Muscle of arm (tissue), 12 donors: Measurements from ENCODE around the gene KCTD19. TPM values are rescaled to one million over a fixed set of nuclear protein-coding genes. Genes with fewer than 3 reads are reported as not detected.
A peak's percentile ranks its signal among the peaks of the same experiment; 100 is the strongest.

Source experiments
- DNase-seq: peaks from one replicate; pipeline ENCODE4 v3.0.0-alpha.2; 2013
- polyA plus RNA-seq, 12 donors: library from polyadenylated mRNA; unstranded; fragments of 120-200 nt; gene quantifications; one replicate each; pipeline ENCODE4 v1.2.1, GENCODE V29; 2013; ENCODE audit not compliant: insufficient read length in 12 of 12

KCTD19 gene
- polyA plus RNA-seq, 12 donors = 0.09 to 0.95 (median 0.33) TPM; not detected in 3

DNA sequence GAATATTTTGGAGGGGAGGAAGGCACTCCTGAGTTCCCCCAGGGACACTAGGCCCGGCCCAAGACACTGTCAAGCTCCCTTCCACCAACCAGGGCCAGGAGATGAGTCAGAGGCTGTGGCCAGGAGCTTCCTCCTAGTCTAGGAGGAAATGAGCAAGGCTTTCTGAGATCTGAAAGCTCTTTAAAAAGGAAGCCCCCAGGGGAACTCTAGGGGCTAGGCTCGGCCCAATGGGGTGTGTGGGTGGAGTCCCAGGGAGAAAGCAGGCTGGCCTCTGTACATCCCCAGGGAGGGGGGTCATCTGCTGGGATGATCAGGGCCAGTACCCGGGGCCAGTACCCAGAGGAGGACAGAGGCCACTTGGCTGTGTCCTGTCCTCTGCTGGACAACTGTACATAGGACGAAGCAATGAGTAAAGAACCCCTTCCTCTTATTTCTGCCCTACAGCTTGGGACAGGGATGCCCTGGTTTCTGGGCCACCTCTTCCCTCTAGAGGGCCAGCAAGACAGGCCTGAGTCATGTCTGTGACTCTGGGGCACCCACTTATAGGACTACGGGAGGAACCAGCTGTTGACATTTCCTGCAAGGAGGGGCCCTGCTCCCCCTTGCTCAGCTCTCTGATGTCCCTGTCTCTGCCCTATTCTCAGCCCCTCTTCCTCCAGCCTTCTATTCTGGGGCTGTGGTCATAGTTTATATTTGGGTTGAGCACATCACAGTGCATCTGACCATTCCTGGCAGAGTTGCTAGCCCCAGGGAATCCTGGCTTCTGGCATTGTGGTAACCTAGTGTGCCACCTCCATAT, 82.0 kb downstream of the KCTD19 start:
- peak; percentile 29 for DNase-seq

DNA sequence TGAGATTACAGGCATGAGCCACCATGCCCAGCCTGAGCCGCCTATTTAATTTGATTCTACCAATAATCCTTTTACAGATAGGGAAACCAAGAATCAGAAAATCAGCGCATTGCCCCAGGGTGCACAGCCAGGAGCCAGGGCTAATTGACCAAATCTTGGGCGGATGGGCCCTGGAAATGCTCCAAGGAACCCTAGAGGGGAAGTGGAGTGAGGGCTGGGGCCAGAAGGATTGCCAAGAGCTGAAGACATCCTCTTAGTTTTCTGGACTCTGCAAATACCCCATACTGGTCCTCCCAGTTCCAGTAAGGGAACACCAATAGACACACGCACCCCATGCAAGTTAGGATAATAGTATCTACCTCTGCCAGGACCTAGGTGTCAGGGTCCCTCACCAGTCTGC, 83.1 kb downstream of the KCTD19 start:
- DNase-seq = no peak

DNA sequence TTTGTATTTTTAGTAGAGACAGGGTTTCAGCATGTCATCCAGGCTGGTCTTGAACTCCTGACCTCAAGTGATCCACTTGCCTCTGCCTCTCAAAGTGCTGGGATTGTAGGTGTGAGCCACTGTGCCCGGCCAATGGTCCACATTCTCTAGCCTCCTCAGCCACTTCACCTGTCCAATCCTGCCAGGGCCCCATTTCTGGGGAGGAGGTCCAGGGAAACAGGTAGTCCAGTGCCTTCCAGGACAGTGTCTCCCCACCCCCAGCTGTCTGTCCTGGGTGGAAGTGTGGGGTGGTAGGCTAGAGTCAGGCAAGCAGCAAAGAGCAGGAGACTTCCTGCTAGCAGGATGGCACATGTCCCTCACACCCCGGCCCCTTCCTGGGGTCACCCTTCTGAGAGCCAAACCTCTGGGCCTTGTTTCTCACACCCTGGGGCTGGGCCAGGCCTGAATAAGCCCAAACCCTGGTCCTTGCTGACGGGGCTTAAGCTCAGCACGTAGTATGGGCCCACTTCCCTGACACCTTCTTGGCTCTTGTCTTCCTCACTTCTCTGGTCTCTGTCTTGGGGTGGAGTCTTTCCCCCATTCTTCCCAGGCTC, 84.3 kb downstream of the KCTD19 start:
- no peak for DNase-seq

DNA sequence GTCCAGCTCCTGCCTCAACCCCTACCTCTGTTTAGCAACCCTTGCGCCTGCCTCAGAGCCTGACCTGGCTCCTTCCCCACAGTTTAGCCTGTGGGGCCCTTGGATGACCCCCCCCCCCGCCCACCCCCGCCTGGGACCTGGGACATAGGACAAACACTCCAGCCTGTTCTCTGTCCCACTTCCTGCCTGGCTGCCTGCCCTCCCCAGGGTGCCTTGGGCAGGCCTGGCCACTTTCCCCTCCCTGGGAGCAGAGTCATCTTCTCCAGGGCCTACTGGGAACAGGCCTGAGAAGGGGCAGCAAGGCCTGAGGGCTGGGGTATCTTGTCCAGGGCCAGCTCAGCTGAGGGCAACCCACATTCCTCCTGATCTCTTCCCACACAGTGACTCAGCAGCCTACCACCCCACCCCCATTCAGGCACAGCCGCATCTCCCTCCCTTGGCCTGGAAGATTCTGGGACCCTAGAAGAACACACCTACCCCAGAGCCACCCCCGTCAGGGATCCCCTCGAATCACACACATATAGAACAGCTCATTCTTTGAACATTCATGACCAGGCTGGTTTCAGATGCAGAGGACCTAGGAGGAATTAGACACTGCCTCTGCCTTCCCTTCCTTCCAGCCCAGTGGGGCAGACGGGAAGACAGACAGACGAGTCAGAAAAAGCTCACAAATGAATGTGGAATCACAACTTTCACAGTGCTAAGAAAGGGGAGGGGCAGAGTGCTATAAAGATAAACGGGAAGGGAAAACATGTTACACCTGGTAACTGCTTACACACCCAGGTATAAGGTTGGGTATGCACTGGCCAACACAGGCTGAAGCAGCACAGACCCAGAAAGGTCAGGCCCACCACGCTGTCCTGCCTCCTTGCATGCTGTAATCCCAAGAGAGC, 85.3 kb downstream of the KCTD19 start:
- no peak for DNase-seq

DNA sequence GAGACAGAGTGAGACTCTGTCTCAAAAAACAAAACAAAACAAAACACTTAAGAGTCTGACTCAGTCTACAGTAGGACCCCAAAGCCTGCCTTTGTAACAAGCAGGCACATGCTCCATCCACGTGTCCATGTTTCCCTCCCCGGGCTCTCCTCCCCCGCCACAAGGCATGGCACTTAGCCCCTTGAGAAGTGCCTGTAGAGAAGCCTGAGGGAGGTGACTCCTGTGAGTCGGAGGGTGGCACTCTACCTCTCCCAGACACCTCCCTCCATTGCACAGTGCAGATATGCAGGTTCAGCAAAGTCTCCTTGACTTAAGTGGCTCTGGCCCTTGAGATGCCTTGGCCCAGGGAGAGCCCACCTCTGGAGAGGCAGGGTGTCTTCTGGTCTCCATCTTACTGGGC, 86.0 kb downstream of the KCTD19 start:
- DNase-seq = no peak

Other genes with a start within 250 kb of the KCTD19 start
- gene PHAF1, start 216.8 kb downstream of the KCTD19 start, polyA plus RNA-seq = 10 to 100 TPM in 11 of 12 donors, not detected in 1; 16.2 to 23.9 (median 19.7) TPM
- gene B3GNT9, start 175.7 kb downstream of the KCTD19 start, polyA plus RNA-seq = 10 to 100 TPM in 5 of 12 donors, 1 to 10 TPM in 6, not detected in 1; 7.1 to 17.2 (median 9.7) TPM
- gene TRADD, start 166.8 kb downstream of the KCTD19 start, polyA plus RNA-seq = 1 to 10 TPM in 10 of 12 donors, not detected in 2; 2.0 to 5.8 (median 3.2) TPM
- gene FBXL8, start 166.8 kb downstream of the KCTD19 start, polyA plus RNA-seq = 1 to 10 TPM in 9 of 12 donors, under 1 TPM in 1, not detected in 2; 0.74 to 3.7 (median 2.1) TPM
- 10 to 100 TPM in 2 of 12 donors, 1 to 10 TPM in 9, not detected in 1; 1.4 to 15.2 (median 4.2) TPM for gene HSF4, start 162.0 kb downstream of the KCTD19 start, polyA plus RNA-seq
- gene NOL3, start 156.2 kb downstream of the KCTD19 start, polyA plus RNA-seq = 10 to 100 TPM in 11 of 12 donors, not detected in 1; 16.3 to 42.3 (median 34.2) TPM
- gene MATCAP1, start 142.8 kb downstream of the KCTD19 start, polyA plus RNA-seq = 10 to 100 TPM in 11 of 12 donors, not detected in 1; 12.3 to 43.5 (median 16.9) TPM
- gene EXOC3L1, start 136.6 kb downstream of the KCTD19 start, polyA plus RNA-seq = 10 to 100 TPM in 3 of 12 donors, 1 to 10 TPM in 8, not detected in 1; 5.7 to 13.6 (median 8.1) TPM
- gene E2F4, start 134.6 kb downstream of the KCTD19 start, polyA plus RNA-seq = 10 to 100 TPM in 11 of 12 donors, not detected in 1; 29.4 to 85.1 (median 41.0) TPM
- gene ELMO3, start 127.6 kb downstream of the KCTD19 start, polyA plus RNA-seq = 1 to 10 TPM in 5 of 12 donors, under 1 TPM in 5, not detected in 2; 0.49 to 4.7 (median 1.0) TPM
- 10 to 100 TPM in 11 of 12 donors, not detected in 1; 15.1 to 23.7 (median 18.1) TPM for gene TMEM208, start 99.6 kb downstream of the KCTD19 start, polyA plus RNA-seq
- gene FHOD1, start 79.3 kb downstream of the KCTD19 start, polyA plus RNA-seq = 10 to 100 TPM in 11 of 12 donors, not detected in 1; 16.3 to 32.4 (median 20.6) TPM
- 1 to 10 TPM in 5 of 12 donors, under 1 TPM in 5, not detected in 2; 0.54 to 1.9 (median 1.1) TPM for gene SLC9A5, start 77.8 kb downstream of the KCTD19 start, polyA plus RNA-seq
- gene PLEKHG4, start 47.2 kb downstream of the KCTD19 start, polyA plus RNA-seq = 10 to 100 TPM in 4 of 12 donors, 1 to 10 TPM in 7, not detected in 1; 5.0 to 14.6 (median 9.7) TPM
- gene LRRC36, start 74 bp upstream of the KCTD19 start, polyA plus RNA-seq = 1 to 10 TPM in 1 of 12 donors, under 1 TPM in 9, not detected in 2; 0.24 to 1.1 (median 0.47) TPM
- 100 to 1,000 TPM in 11 of 12 donors, not detected in 1; 232 to 581 (median 412) TPM for gene TPPP3, start 66.8 kb upstream of the KCTD19 start, polyA plus RNA-seq
- 10 to 100 TPM in 11 of 12 donors, not detected in 1; 11.7 to 26.8 (median 17.0) TPM for gene ZDHHC1, start 89.7 kb upstream of the KCTD19 start, polyA plus RNA-seq
- 10 to 100 TPM in 2 of 12 donors, 1 to 10 TPM in 9, not detected in 1; 5.1 to 11.8 (median 8.1) TPM for gene HSD11B2, start 104.4 kb upstream of the KCTD19 start, polyA plus RNA-seq
- 10 to 100 TPM in 11 of 12 donors, not detected in 1; 44.5 to 67.3 (median 55.4) TPM for gene ATP6V0D1, start 154.4 kb upstream of the KCTD19 start, polyA plus RNA-seq
- under 1 TPM in 3 of 12 donors, not detected in 9; 0.25 to 0.59 (median 0.25) TPM for gene AGRP, start 156.8 kb upstream of the KCTD19 start, polyA plus RNA-seq
- gene RIPOR1, start 202.1 kb upstream of the KCTD19 start, polyA plus RNA-seq = 10 to 100 TPM in 11 of 12 donors, not detected in 1; 31.1 to 91.9 (median 47.9) TPM
- gene CTCF, start 235.8 kb upstream of the KCTD19 start, polyA plus RNA-seq = 10 to 100 TPM in 11 of 12 donors, not detected in 1; 40.4 to 71.9 (median 43.6) TPM